Activated B cell treated with CpG ODN at 0.5 μM for 24 hours (primary cell): Measurements from ENCODE around the gene ARHGAP10. TPM values are rescaled to one million over a fixed set of nuclear protein-coding genes. Genes with fewer than 3 reads are reported as not detected.

ENCODE experiments used
- ATAC-seq: fragments of 200-7000 bp; cut with Tn5 transposase; one replicate; pipeline ENCODE4 v1.10.0; 2021; ENCODE audit warnings: low read depth, mild to moderate bottlenecking, moderate library complexity
- CTCF ChIA-PET: fragments of 350-600 bp; sonication (Branson Sonifier 250); formaldehyde crosslinking; loops from one replicate; lab custom pipeline; 2021; ENCODE audit warnings: antibody characterized with exemption; lab: Charles Lee
- POLR2A ChIA-PET: fragments of 350-600 bp; sonication (Branson Sonifier 250); formaldehyde crosslinking; loops from one replicate; lab custom pipeline; 2021; ENCODE audit warnings: antibody characterized with exemption; lab: Charles Lee
- DNase-seq: peaks from one replicate; pipeline ENCODE4 v3.0.0; 2022
- H3K27ac Mint-ChIP-seq: one replicate; pipeline ENCODE4 v1.8.0; 2020; ENCODE audit warnings: mixed read lengths
- H3K27me3 Mint-ChIP-seq: one replicate; pipeline ENCODE4 v1.8.0; 2021; ENCODE audit warnings: mixed read lengths
- H3K36me3 Mint-ChIP-seq: one replicate; pipeline ENCODE4 v1.8.0; 2021; ENCODE audit warnings: low read depth, mixed read lengths
- H3K4me1 Mint-ChIP-seq: one replicate; pipeline ENCODE4 v1.8.0; 2021; ENCODE audit warnings: mixed read lengths
- H3K4me3 Mint-ChIP-seq: one replicate; pipeline ENCODE4 v1.8.0; 2020; ENCODE audit warnings: mild to moderate bottlenecking, mixed read lengths
- H3K9me3 Mint-ChIP-seq: one replicate; pipeline ENCODE4 v1.8.0; 2020; ENCODE audit warnings: mixed read lengths
- intact Hi-C: fragments of 100-400 bp; cut with micrococcal nuclease; formaldehyde crosslinking; loops from one replicate; pipeline ENCODE4 v1.15.1; 2024
- total RNA-seq: library from RNA; stranded (reverse); gene quantifications from 2 replicates; pipeline ENCODE4 v1.2.3, GENCODE V29; 2022
- TF ChIP-seq, protein P1 (sequence below): fragments of 200-600 bp; IDR thresholded peaks from one replicate; pipeline ENCODE4 v1.8.0; 2022; ENCODE audit warnings: antibody characterized with exemption, mild to moderate bottlenecking

Gene ARHGAP10
- total RNA-seq, 1 donor from 2014 or later = 0.60 TPM

DNA sequence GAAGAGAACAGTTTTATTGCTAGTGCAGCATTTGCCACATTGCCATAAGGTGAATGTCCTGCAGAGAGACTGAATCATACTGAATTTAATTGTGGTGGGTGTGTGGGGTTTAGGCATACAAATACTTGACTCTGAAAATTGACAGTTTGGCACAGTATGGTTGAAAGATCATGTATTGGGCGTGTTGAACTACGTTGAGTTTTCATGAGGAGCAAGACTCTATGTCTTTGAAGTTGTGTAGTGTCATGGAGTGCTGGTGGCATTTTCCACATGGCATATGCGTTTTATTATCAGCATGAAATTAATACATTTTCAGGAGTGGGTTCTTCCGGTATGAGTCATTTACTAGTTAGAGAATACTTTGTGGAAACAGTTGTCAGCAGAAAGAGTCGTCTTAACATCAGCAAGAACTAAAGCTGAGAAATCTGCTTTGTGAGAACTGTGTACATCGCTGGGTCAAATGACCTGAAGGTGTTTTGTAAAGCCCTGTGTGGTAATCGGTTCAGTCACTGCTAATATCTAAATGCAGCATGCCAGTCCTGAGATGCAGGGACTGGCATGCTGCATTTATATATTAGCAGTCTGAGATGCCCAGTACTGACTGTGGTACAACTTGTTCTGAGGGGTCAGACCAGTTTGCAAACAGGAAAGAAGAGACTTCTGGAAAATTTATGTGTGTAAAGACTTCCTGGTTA is 50.3 kb downstream of the ARHGAP10 start:
- Mint-ChIP-seq H3K9me3 (no peaks in the 10 kb centered on the region), H3K27me3 (peaks cover 6% of the 10 kb centered on the region), H3K36me3 (no peaks in the 10 kb centered on the region), H3K27ac (no peak overlapping the region), H3K4me1 (peaks cover 15% of the 10 kb centered on the region), H3K4me3 (no peak overlapping the region)
- POLR2A ChIA-PET = no interaction called here
- CTCF ChIA-PET = no interaction called here
- DNase-seq = no peak
- TF ChIP-seq, protein P1, sequence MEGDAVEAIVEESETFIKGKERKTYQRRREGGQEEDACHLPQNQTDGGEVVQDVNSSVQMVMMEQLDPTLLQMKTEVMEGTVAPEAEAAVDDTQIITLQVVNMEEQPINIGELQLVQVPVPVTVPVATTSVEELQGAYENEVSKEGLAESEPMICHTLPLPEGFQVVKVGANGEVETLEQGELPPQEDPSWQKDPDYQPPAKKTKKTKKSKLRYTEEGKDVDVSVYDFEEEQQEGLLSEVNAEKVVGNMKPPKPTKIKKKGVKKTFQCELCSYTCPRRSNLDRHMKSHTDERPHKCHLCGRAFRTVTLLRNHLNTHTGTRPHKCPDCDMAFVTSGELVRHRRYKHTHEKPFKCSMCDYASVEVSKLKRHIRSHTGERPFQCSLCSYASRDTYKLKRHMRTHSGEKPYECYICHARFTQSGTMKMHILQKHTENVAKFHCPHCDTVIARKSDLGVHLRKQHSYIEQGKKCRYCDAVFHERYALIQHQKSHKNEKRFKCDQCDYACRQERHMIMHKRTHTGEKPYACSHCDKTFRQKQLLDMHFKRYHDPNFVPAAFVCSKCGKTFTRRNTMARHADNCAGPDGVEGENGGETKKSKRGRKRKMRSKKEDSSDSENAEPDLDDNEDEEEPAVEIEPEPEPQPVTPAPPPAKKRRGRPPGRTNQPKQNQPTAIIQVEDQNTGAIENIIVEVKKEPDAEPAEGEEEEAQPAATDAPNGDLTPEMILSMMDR = no peak
- no peak for ATAC-seq
- intact Hi-C loops = no loop called here

DNA sequence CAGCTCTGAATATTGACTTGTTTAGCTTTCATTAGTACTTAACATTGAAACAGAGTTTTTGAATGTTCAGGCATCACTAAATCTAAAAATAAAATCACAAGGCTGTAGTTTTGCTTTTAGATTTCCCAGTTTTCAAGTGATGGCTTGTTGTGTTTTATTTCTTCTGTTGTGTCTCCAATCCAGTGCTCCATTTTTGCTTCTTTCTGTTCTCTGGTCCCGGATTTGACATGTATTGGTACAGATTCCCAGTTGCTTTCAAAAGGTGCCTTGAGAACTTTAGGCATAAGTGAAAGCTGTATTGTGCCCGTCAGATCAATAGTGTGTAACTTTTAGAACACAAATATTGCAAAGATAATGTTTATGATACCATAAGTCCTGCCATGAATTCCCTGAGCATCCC is 53.2 kb downstream of the ARHGAP10 start:
- ATAC-seq = no peak
- CTCF ChIA-PET = interaction anchor here (1.3 kb wide), 1 partner anchor 15 kb away, joined by 3 read pairs; no protein-coding TSS in a partner anchor
- peaks cover 8% of the 10 kb centered on the region for H3K4me1 Mint-ChIP-seq
- intact Hi-C loops = no loop called here
- POLR2A ChIA-PET = no interaction called here
- TF ChIP-seq, protein P1 = no peak
- no peaks in the 10 kb centered on the region for H3K9me3 Mint-ChIP-seq
- H3K4me3 Mint-ChIP-seq = no peak overlapping the region
- no peaks in the 10 kb centered on the region for H3K36me3 Mint-ChIP-seq
- DNase-seq = no peak
- H3K27me3 Mint-ChIP-seq = peaks cover 4% of the 10 kb centered on the region
- no peak overlapping the region for H3K27ac Mint-ChIP-seq

DNA sequence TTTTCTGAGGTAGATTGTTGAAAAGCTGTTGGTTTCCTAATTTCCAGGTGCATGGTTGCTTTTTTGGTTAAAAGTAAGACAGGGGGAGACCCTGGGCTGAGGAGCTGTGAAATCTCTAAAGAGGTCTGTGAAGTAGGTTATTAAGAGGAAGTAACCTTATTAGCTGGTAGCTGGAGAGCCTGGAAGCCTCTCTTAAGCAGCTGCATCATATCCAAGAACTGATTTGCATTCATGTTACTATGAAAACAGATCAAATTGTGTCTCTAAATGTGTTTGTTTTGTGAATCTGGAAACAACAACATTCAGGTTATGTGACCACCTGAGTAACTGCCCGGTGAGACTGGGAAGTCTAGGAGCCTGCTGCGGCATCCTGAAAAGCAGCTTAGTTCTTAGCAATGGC is 54.1 kb downstream of the ARHGAP10 start:
- H3K27ac Mint-ChIP-seq = no peak overlapping the region
- ChIA-PET CTCF (interaction anchor here (1.3 kb wide), 1 partner anchor 14 kb away, joined by 3 read pairs; no protein-coding TSS in a partner anchor), POLR2A (no interaction called here)
- H3K27me3 Mint-ChIP-seq = no peaks in the 10 kb centered on the region
- H3K4me1 Mint-ChIP-seq = no peaks in the 10 kb centered on the region
- DNase-seq = no peak
- H3K9me3 Mint-ChIP-seq = no peaks in the 10 kb centered on the region
- no peaks in the 10 kb centered on the region for H3K36me3 Mint-ChIP-seq
- no peak for ATAC-seq
- intact Hi-C loops = no loop called here
- H3K4me3 Mint-ChIP-seq = no peak overlapping the region
- TF ChIP-seq, protein P1 = no peak

DNA sequence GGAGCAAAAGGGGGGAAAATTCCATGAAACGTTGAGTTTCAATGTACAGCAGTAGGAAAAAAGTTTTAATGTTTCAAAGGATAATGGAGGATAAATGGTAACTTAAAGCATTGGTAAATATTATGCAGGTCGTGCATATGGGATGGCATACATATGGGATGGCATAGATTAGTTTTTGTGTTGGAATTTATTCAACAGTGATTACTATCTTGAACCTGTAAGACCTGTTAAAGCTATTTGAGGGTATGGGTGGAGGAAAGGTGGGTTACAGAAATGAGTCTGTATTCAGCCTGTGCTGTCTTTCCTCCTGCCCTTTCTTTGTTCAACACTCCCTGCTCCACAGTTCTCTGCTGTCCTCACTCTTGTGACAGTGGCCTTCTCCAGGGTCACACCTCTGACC is 54.6 kb downstream of the ARHGAP10 start:
- no peak overlapping the region for H3K27ac Mint-ChIP-seq
- intact Hi-C loops = no loop called here
- no peak overlapping the region for H3K4me3 Mint-ChIP-seq
- no peaks in the 10 kb centered on the region for H3K9me3 Mint-ChIP-seq
- H3K4me1 Mint-ChIP-seq = no peaks in the 10 kb centered on the region
- TF ChIP-seq, protein P1 = no peak
- CTCF ChIA-PET = interaction anchor here (1.3 kb wide), 1 partner anchor 80 kb away, joined by 4 read pairs; no protein-coding TSS in a partner anchor
- DNase-seq (no peak), ATAC-seq (no peak)
- H3K27me3 Mint-ChIP-seq = no peaks in the 10 kb centered on the region
- no peaks in the 10 kb centered on the region for H3K36me3 Mint-ChIP-seq
- POLR2A ChIA-PET = no interaction called here

DNA sequence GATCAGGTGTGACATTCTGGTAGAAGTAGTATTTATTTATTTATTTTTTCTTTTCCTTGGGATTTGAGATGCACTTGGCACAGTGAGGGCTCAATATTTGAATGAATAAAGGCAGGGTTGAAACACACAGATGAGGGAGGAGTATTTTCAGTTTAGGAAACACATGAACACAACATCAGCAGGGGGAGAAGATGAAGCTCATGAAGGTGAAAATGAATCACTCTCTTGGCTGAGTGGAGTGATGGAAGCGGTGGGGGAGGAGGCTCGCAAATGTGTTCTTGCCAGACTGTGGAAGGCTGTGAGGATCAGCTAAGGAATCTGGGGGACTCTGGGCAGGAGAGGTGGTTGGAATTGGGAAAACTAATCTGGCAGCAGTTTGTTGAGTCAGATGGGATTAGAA is 55.3 kb downstream of the ARHGAP10 start:
- Mint-ChIP-seq H3K27ac (no peak overlapping the region), H3K36me3 (no peaks in the 10 kb centered on the region), H3K4me3 (no peak overlapping the region), H3K4me1 (no peaks in the 10 kb centered on the region), H3K9me3 (no peaks in the 10 kb centered on the region), H3K27me3 (no peaks in the 10 kb centered on the region)
- CTCF ChIA-PET = interaction anchor here (1.3 kb wide), 1 partner anchor 79 kb away, joined by 4 read pairs; no protein-coding TSS in a partner anchor
- TF ChIP-seq, protein P1 = no peak
- DNase-seq = no peak
- intact Hi-C loops = no loop called here
- POLR2A ChIA-PET = no interaction called here
- ATAC-seq = no peak
